Activated B cell treated with CpG ODN at 0.5 μM for 24 hours (primary cell): ENCODE data around the gene KCNJ9. TPM values are rescaled to one million over a fixed set of nuclear protein-coding genes. Genes with fewer than 3 reads are reported as not detected.

ENCODE experiments used
- ATAC-seq: fragments of 200-7000 bp; cut with Tn5 transposase; one replicate; pipeline ENCODE4 v1.10.0; 2021; ENCODE audit warnings: low read depth, mild to moderate bottlenecking, moderate library complexity
- CTCF ChIA-PET: fragments of 350-600 bp; sonication (Branson Sonifier 250); formaldehyde crosslinking; loops from one replicate; lab custom pipeline; 2021; ENCODE audit warnings: antibody characterized with exemption; lab: Charles Lee
- POLR2A ChIA-PET: fragments of 350-600 bp; sonication (Branson Sonifier 250); formaldehyde crosslinking; loops from one replicate; lab custom pipeline; 2021; ENCODE audit warnings: antibody characterized with exemption; lab: Charles Lee
- DNase-seq: peaks from one replicate; pipeline ENCODE4 v3.0.0; 2022
- H3K27ac Mint-ChIP-seq: one replicate; pipeline ENCODE4 v1.8.0; 2020; ENCODE audit warnings: mixed read lengths
- H3K27me3 Mint-ChIP-seq: one replicate; pipeline ENCODE4 v1.8.0; 2021; ENCODE audit warnings: mixed read lengths
- H3K36me3 Mint-ChIP-seq: one replicate; pipeline ENCODE4 v1.8.0; 2021; ENCODE audit warnings: low read depth, mixed read lengths
- H3K4me1 Mint-ChIP-seq: one replicate; pipeline ENCODE4 v1.8.0; 2021; ENCODE audit warnings: mixed read lengths
- H3K4me3 Mint-ChIP-seq: one replicate; pipeline ENCODE4 v1.8.0; 2020; ENCODE audit warnings: mild to moderate bottlenecking, mixed read lengths
- H3K9me3 Mint-ChIP-seq: one replicate; pipeline ENCODE4 v1.8.0; 2020; ENCODE audit warnings: mixed read lengths
- intact Hi-C: fragments of 100-400 bp; cut with micrococcal nuclease; formaldehyde crosslinking; loops from one replicate; pipeline ENCODE4 v1.15.1; 2024
- total RNA-seq: library from RNA; stranded (reverse); gene quantifications from 2 replicates; pipeline ENCODE4 v1.2.3, GENCODE V29; 2022
- TF ChIP-seq, protein P1 (sequence below): fragments of 200-600 bp; IDR thresholded peaks from one replicate; pipeline ENCODE4 v1.8.0; 2022; ENCODE audit warnings: antibody characterized with exemption, mild to moderate bottlenecking

KCNJ9 gene
- total RNA-seq, 1 donor from 2014 or later, result not detected

DNA sequence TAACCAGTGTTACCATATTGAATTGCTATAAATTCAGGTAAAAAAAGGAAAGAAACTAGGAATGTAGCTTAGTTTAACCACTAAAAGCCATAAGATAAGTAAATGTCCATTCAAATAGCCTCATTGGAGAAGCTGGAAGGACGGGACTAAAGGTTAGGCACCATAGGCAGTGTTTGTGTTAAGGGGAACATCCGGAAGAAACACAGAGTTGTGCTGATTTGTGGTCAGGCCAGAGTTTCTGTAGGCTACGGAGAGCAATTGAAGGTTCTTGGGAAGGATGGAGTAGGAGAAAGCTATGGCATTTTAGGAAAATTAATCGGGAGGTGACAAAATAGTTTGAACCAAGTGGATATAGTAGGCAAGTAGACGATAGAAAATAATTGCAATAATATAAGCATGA, 10.0 kb upstream of the KCNJ9 start:
- no peak overlapping the region for H3K27ac Mint-ChIP-seq
- POLR2A ChIA-PET, result interaction anchor here (0.5 kb wide), 1 partner anchor 42 kb away, joined by 4 read pairs; no protein-coding TSS in a partner anchor
- H3K9me3 Mint-ChIP-seq, result no peaks in the 10 kb centered on the region
- no peak overlapping the region for H3K4me3 Mint-ChIP-seq
- no peaks in the 10 kb centered on the region for H3K36me3 Mint-ChIP-seq
- peaks cover 7% of the 10 kb centered on the region for H3K4me1 Mint-ChIP-seq
- peaks cover 46% of the 10 kb centered on the region for H3K27me3 Mint-ChIP-seq
- no peak for DNase-seq
- CTCF ChIA-PET, result interaction anchor here (1.2 to 1.9 kb wide), 2 partner anchors 9 to 25 kb away, joined by 4 to 6 read pairs; no protein-coding TSS in a partner anchor
- intact Hi-C loops, result loop anchor here (10.0 kb wide), 1 partner anchor 246 kb away; the partner anchor contains the start of gene SLAMF8
- no peak for ATAC-seq
- TF ChIP-seq, protein P1, sequence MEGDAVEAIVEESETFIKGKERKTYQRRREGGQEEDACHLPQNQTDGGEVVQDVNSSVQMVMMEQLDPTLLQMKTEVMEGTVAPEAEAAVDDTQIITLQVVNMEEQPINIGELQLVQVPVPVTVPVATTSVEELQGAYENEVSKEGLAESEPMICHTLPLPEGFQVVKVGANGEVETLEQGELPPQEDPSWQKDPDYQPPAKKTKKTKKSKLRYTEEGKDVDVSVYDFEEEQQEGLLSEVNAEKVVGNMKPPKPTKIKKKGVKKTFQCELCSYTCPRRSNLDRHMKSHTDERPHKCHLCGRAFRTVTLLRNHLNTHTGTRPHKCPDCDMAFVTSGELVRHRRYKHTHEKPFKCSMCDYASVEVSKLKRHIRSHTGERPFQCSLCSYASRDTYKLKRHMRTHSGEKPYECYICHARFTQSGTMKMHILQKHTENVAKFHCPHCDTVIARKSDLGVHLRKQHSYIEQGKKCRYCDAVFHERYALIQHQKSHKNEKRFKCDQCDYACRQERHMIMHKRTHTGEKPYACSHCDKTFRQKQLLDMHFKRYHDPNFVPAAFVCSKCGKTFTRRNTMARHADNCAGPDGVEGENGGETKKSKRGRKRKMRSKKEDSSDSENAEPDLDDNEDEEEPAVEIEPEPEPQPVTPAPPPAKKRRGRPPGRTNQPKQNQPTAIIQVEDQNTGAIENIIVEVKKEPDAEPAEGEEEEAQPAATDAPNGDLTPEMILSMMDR, result no peak

DNA sequence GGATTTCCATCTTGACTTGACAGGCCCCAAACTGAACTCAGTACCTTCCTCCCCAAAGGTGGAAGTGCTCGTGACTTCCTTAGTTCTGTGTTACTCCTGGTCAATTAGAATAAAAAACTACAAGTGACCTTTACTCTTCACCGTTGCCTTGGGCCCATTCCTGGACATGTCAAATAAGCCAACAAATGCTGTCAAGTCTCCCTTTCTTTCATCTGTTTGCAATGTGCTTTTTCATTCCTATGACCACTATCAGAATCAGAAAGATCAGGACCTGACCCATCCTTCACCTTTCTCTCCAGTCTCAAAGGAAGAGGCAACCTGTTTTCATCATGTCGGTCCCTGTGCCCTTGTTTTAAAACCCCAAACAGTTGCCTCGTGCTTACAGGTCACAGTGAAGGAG, 6.5 kb upstream of the KCNJ9 start:
- ATAC-seq (no peak), DNase-seq (no peak)
- H3K36me3 Mint-ChIP-seq, result no peaks in the 10 kb centered on the region
- no peak overlapping the region for H3K27ac Mint-ChIP-seq
- no peak overlapping the region for H3K4me3 Mint-ChIP-seq
- CTCF ChIA-PET, result interaction anchor here (2.8 kb wide), 1 partner anchor 11 kb away, joined by 7 read pairs; no protein-coding TSS in a partner anchor
- H3K4me1 Mint-ChIP-seq, result peaks cover 10% of the 10 kb centered on the region
- TF ChIP-seq, protein P1, result no peak
- peaks cover 46% of the 10 kb centered on the region for H3K27me3 Mint-ChIP-seq
- intact Hi-C loops, result loop anchor here (10.0 kb wide), 1 partner anchor 250 kb away; the partner anchor contains the start of gene SLAMF8
- POLR2A ChIA-PET, result no interaction called here
- no peaks in the 10 kb centered on the region for H3K9me3 Mint-ChIP-seq

- Mint-ChIP-seq H3K27me3 (peaks cover 49% of the 10 kb centered on the region), H3K9me3 (no peaks in the 10 kb centered on the region), H3K36me3 (no peaks in the 10 kb centered on the region), H3K4me3 (no peak overlapping the region), H3K4me1 (peaks cover 2% of the 10 kb centered on the region), H3K27ac (no peak overlapping the region)
- DNase-seq (no peak), ATAC-seq (no peak)
- intact Hi-C loops, result loop anchor here (10.0 kb wide), 1 partner anchor 251 kb away; the partner anchor contains the start of gene SLAMF8
- ChIA-PET POLR2A (no interaction called here), CTCF (interaction anchor here (2.8 kb wide), 1 partner anchor 10 kb away, joined by 7 read pairs; no protein-coding TSS in a partner anchor)
- TF ChIP-seq, protein P1, result no peak
These were observed 5.5 kb upstream of the KCNJ9 start for GRCh38 chr1:160075836-160076235.

GRCh38 chr1:160076295-160076694, 5.0 kb upstream of the KCNJ9 start:
- H3K27me3 Mint-ChIP-seq, result peaks cover 52% of the 10 kb centered on the region
- no peaks in the 10 kb centered on the region for H3K9me3 Mint-ChIP-seq
- TF ChIP-seq, protein P1, result no peak
- H3K27ac Mint-ChIP-seq, result no peak overlapping the region
- H3K4me3 Mint-ChIP-seq, result no peak overlapping the region
- ATAC-seq (no peak), DNase-seq (no peak)
- H3K4me1 Mint-ChIP-seq, result peaks cover 2% of the 10 kb centered on the region
- intact Hi-C loops, result loop anchor here (10.0 kb wide), 1 partner anchor 251 kb away; the partner anchor contains the start of gene SLAMF8
- ChIA-PET CTCF (interaction anchor here (2.8 kb wide), 1 partner anchor 10 kb away, joined by 7 read pairs; no protein-coding TSS in a partner anchor), POLR2A (no interaction called here)
- H3K36me3 Mint-ChIP-seq, result no peaks in the 10 kb centered on the region

DNA sequence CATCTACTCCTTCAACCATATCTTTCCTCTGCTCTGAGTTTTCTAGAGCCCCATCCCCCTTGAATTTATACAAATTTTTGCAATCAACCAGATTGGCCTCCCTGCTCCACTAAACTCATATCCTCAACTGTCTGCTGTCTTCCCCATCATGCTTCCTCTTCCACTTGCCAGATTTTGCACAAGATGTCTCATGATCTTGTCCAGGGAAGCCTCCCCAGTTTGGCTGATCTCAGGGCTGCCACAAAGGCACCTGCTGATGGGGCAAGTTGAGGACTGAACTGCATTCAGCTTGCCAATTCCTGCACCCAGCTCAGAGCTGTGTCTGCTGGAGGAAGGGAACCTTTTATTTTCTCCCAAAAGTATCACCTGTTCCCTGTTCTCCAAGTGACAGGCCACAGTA, 3.9 kb upstream of the KCNJ9 start:
- Mint-ChIP-seq H3K27me3 (peaks cover 50% of the 10 kb centered on the region), H3K4me3 (no peak overlapping the region), H3K9me3 (no peaks in the 10 kb centered on the region), H3K27ac (no peak overlapping the region), H3K4me1 (peaks cover 2% of the 10 kb centered on the region), H3K36me3 (no peaks in the 10 kb centered on the region)
- DNase-seq (no peak), ATAC-seq (no peak)
- POLR2A ChIA-PET, result interaction anchor here (0.6 kb wide), 3 partner anchors 120 to 1090 kb away, joined by 3 to 14 read pairs (median 3); no protein-coding TSS in a partner anchor
- intact Hi-C loops, result loop anchor here (10.0 kb wide), 1 partner anchor 253 kb away; the partner anchor contains the start of gene SLAMF8
- TF ChIP-seq, protein P1, result no peak
- CTCF ChIA-PET, result interaction anchor here (1.1 to 2.8 kb wide), 6 partner anchors 9 to 45 kb away, joined by 4 to 16 read pairs (median 6); no protein-coding TSS in a partner anchor
